BLaER1 treated with 17β-estradiol and CSF1 and Interleukin-3, amounts not matched to agents 10 nM and 100 nM (cell line): ENCODE results near the gene C19orf18.

Experiments used
- H3K27ac ChIP-seq, 11 experiments: shearing (Covaris generic); formaldehyde crosslinking; 2 replicates each; pipeline ENCODE4 v1.8.1; 2022
- H3K27me3 ChIP-seq, 11 experiments: shearing (Covaris generic); formaldehyde crosslinking; 2 replicates each; pipeline ENCODE4 v1.8.1; 2022
- H3K36me3 ChIP-seq, 11 experiments: shearing (Covaris generic); formaldehyde crosslinking; 2 replicates each; pipeline ENCODE4 v1.8.1; 2022
- H3K4me1 ChIP-seq, 10 experiments: shearing (Covaris generic); formaldehyde crosslinking; 2 replicates each; pipeline ENCODE4 v1.8.1; 2022
- H3K4me2 ChIP-seq, 11 experiments: shearing (Covaris generic); formaldehyde crosslinking; 2 replicates each; pipeline ENCODE4 v1.8.1; 2022
- H3K4me3 ChIP-seq, 10 experiments: shearing (Covaris generic); formaldehyde crosslinking; 2 replicates each; pipeline ENCODE4 v1.8.1; 2022
- H3K9ac ChIP-seq, 11 experiments: shearing (Covaris generic); formaldehyde crosslinking; 2 replicates each; pipeline ENCODE4 v1.8.1; 2022
- H3K9me3 ChIP-seq, 11 experiments: shearing (Covaris generic); formaldehyde crosslinking; replicated peaks in 1 of 11; 2 replicates each; pipeline ENCODE4 v1.8.1; 2022
- H4K20me1 ChIP-seq, 11 experiments: shearing (Covaris generic); formaldehyde crosslinking; 2 replicates each; pipeline ENCODE4 v1.8.1; 2022
- Cebpa-rat ChIP-seq, 11 experiments: shearing (Covaris generic); IDR thresholded peaks; 2 replicates each; pipeline ENCODE4 v1.8.1; 2022

Gene C19orf18

GRCh38 chr19:57961785-57962184 is 12.5 kb downstream of the C19orf18 start:
- Histone ChIP-seq H3K36me3 (peaks cover 28 to 91% (median 68%) of the 10 kb centered on the region in 11 experiments), H3K4me3 (no peak overlapping the region; a peak in 1 of 20 replicates), H3K4me1 (peaks cover 0 to 5% (median 0%) of the 10 kb centered on the region in 10 experiments; a peak in 3 of 20 replicates), H3K9ac (no peak overlapping the region), H3K9me3 (peaks cover 99 to 100% (median 100%) of the 10 kb centered on the region in 11 experiments), H4K20me1 (no peaks in the 10 kb centered on the region), H3K4me2 (no peak overlapping the region), H3K27me3 (no peaks in the 10 kb centered on the region), H3K27ac (no peak overlapping the region)
- TF ChIP-seq Cebpa-rat (IDR thresholded peaks at IDR 0.05), result no peak

DNA sequence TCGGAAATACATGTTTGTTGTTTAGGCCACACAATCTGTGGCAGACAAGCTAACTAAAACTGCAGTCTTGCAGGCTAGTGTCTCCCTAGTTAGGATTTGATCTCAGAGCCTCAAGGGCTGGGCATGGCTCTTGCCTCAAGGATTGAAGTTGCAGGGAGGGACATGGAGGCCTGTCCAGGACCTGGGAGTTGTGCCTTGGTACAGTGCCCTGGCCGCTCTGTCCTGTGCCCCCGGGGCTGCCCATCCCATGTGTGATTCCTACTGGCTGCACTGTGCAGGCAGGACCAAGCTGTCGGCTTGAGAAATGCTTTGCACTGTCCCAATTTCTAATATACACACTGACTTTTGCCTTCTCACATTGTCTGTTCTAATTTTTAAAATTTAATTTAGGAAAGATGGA is 19.3 kb downstream of the C19orf18 start:
- Histone ChIP-seq H3K36me3 (peaks cover 4 to 29% (median 17%) of the 10 kb centered on the region in 11 experiments; a peak in 17 of 22 replicates), H3K4me2 (no peak overlapping the region), H3K27ac (no peak overlapping the region), H3K9ac (no peak overlapping the region), H3K27me3 (no peaks in the 10 kb centered on the region), H4K20me1 (no peaks in the 10 kb centered on the region), H3K4me1 (no peaks in the 10 kb centered on the region), H3K9me3 (peaks cover 64 to 100% (median 91%) of the 10 kb centered on the region in 11 experiments), H3K4me3 (no peak overlapping the region)
- no peak for TF ChIP-seq Cebpa-rat (IDR thresholded peaks at IDR 0.05)

GRCh38 chr19:57949702-57950101 is 24.6 kb downstream of the C19orf18 start:
- no peak for TF ChIP-seq Cebpa-rat (IDR thresholded peaks at IDR 0.05)
- Histone ChIP-seq H3K4me1 (peaks cover 15 to 23% (median 18%) of the 10 kb centered on the region in 10 experiments), H3K27me3 (no peaks in the 10 kb centered on the region), H3K4me3 (no peak overlapping the region), H3K27ac (no peak overlapping the region), H4K20me1 (peaks cover 0 to 26% (median 0%) of the 10 kb centered on the region in 11 experiments; a peak in 6 of 22 replicates), H3K36me3 (peaks cover 11 to 15% (median 14%) of the 10 kb centered on the region in 11 experiments), H3K9ac (no peak overlapping the region), H3K9me3 (peaks cover 58 to 94% (median 83%) of the 10 kb centered on the region in 11 experiments), H3K4me2 (no peak overlapping the region)

- peaks cover 15 to 23% (median 18%) of the 10 kb centered on the region in 10 experiments for H3K4me1 ChIP-seq
- H4K20me1 ChIP-seq, result peaks cover 0 to 30% (median 0%) of the 10 kb centered on the region in 11 experiments; a peak in 6 of 22 replicates
- no peak overlapping the region for H3K4me2 ChIP-seq
- H3K9me3 ChIP-seq, result peaks cover 62 to 94% (median 83%) of the 10 kb centered on the region in 11 experiments
- H3K9ac ChIP-seq, result no peak overlapping the region
- H3K27ac ChIP-seq, result no peak overlapping the region
- no peak overlapping the region for H3K4me3 ChIP-seq
- H3K27me3 ChIP-seq, result no peaks in the 10 kb centered on the region
- H3K36me3 ChIP-seq, result peaks cover 15 to 20% (median 18%) of the 10 kb centered on the region in 11 experiments
- no peak for TF ChIP-seq Cebpa-rat (IDR thresholded peaks at IDR 0.05)
Measured at GRCh38 chr19:57949296-57949695, 25.0 kb downstream of the C19orf18 start.

- H3K27ac ChIP-seq, result peak within 1 kb of the TSS; percentile 86 to 93 (median 91)
- no peak for TF ChIP-seq Cebpa-rat (IDR thresholded peaks at IDR 0.05)
- H3K9ac ChIP-seq, result peak within 1 kb of the TSS; percentile 91 to 97 (median 94)
- peak within 1 kb of the TSS; percentile 85 to 98 (median 95) for H3K4me2 ChIP-seq
- peaks cover 0 to 45% (median 0%) of the 10 kb centered on the region in 11 experiments; a peak in 6 of 22 replicates for H4K20me1 ChIP-seq
- H3K9me3 ChIP-seq, result peaks cover 73 to 94% (median 84%) of the 10 kb centered on the region in 11 experiments
- peak within 1 kb of the TSS; percentile 90 to 100 (median 96) for H3K4me3 ChIP-seq
- H3K4me1 ChIP-seq, result peaks cover 15 to 23% (median 18%) of the 10 kb centered on the region in 10 experiments
- H3K36me3 ChIP-seq, result peaks cover 32 to 37% (median 36%) of the 10 kb centered on the region in 11 experiments
- no peaks in the 10 kb centered on the region for H3K27me3 ChIP-seq
Measured at GRCh38 chr19:57947419-57948134, 26.8 kb downstream of the C19orf18 start, which contains the start of gene ZNF256. TSS of gene ZNF256 (minus strand) at chr19:57947706. CDS start at chr19:57947474, 232 bp downstream.

DNA sequence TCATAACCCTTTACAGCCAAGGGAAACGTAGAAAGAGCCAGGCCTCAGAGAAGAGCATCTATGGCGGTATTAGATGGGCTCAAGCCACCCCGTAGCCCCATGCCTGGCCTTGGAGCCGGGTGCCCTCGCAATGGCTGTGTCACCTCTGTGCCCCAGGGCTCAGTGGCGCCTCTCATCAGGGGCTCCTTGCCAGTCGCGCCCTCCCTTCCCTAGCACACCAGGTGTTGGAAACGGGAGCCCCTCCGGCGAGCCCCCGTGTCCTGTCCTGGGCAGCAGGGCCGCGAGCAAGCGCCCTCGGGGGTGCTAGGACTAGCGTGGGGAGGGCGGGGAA is 27.3 kb downstream of the C19orf18 start:
- Histone ChIP-seq H3K27me3 (no peaks in the 10 kb centered on the region; a peak in 1 of 22 replicates), H4K20me1 (peaks cover 0 to 49% (median 0%) of the 10 kb centered on the region in 11 experiments; a peak in 6 of 22 replicates), H3K9ac (peak overlapping the region; percentile 91 to 97 (median 94)), H3K27ac (peak overlapping the region; percentile 86 to 93 (median 91)), H3K9me3 (peaks cover 77 to 94% (median 84%) of the 10 kb centered on the region in 11 experiments), H3K36me3 (peaks cover 37 to 42% (median 41%) of the 10 kb centered on the region in 11 experiments), H3K4me1 (peaks cover 15 to 23% (median 18%) of the 10 kb centered on the region in 10 experiments), H3K4me2 (peak overlapping the region; percentile 85 to 98 (median 95)), H3K4me3 (peak overlapping the region; percentile 90 to 100 (median 96))
- no peak for TF ChIP-seq Cebpa-rat (IDR thresholded peaks at IDR 0.05)

DNA sequence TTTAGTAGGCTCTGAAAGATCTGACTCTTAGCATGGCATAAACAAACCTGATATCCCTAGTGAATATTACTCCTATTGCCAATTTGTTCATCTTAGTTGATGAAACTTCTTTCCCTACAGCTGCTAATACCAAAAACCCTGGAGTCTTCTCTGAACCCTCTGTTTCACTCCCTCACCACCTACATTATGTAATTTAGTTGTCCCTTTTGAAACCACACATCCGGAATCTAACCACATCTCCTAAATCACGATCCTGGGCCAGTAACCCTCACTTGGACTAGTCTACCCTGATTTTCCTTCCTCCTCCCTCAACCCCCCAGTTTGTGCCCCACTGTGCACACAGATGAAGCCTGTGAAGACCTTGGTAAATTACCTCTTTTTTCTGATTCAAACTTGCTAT is 28.0 kb downstream of the C19orf18 start:
- Histone ChIP-seq H3K27me3 (no peaks in the 10 kb centered on the region; a peak in 1 of 22 replicates), H3K9me3 (peaks cover 81 to 95% (median 89%) of the 10 kb centered on the region in 11 experiments), H3K4me1 (peaks cover 15 to 23% (median 18%) of the 10 kb centered on the region in 10 experiments), H3K36me3 (peaks cover 45 to 49% (median 48%) of the 10 kb centered on the region in 11 experiments), H3K4me2 (peak overlapping the region; percentile 85 to 98 (median 95)), H3K4me3 (peak overlapping the region; percentile 90 to 100 (median 96)), H3K9ac (peak overlapping the region; percentile 91 to 97 (median 94)), H4K20me1 (peaks cover 0 to 49% (median 0%) of the 10 kb centered on the region in 11 experiments; a peak in 6 of 22 replicates), H3K27ac (peak overlapping the region in 10 of 11 experiments; percentile 86 to 93 (median 91); a peak in 19 of 22 replicates)
- TF ChIP-seq Cebpa-rat (IDR thresholded peaks at IDR 0.05), result no peak

GRCh38 chr19:57941593-57941992 is 32.7 kb downstream of the C19orf18 start:
- Histone ChIP-seq H3K9me3 (peaks cover 97 to 100% (median 100%) of the 10 kb centered on the region in 11 experiments), H3K4me2 (no peak overlapping the region), H3K9ac (no peak overlapping the region), H4K20me1 (peaks cover 0 to 43% (median 0%) of the 10 kb centered on the region in 11 experiments; a peak in 6 of 22 replicates), H3K4me3 (peak overlapping the region in 8 of 10 experiments; percentile 5 to 37 (median 31); a peak in 11 of 20 replicates), H3K4me1 (peaks cover 13 to 18% (median 15%) of the 10 kb centered on the region in 10 experiments), H3K27me3 (no peaks in the 10 kb centered on the region; a peak in 1 of 22 replicates), H3K27ac (no peak overlapping the region), H3K36me3 (peaks cover 90 to 97% (median 96%) of the 10 kb centered on the region in 11 experiments)
- TF ChIP-seq Cebpa-rat (IDR thresholded peaks at IDR 0.05), result no peak

GRCh38 chr19:57935731-57936130 is 38.6 kb downstream of the C19orf18 start:
- no peak overlapping the region for H3K9ac ChIP-seq
- no peaks in the 10 kb centered on the region for H3K27me3 ChIP-seq
- no peak for TF ChIP-seq Cebpa-rat (IDR thresholded peaks at IDR 0.05)
- H4K20me1 ChIP-seq, result no peaks in the 10 kb centered on the region
- H3K36me3 ChIP-seq, result peaks cover 82 to 99% (median 93%) of the 10 kb centered on the region in 11 experiments
- H3K4me3 ChIP-seq, result peak overlapping the region in 2 of 10 experiments; percentile 66 to 79; a peak in 3 of 20 replicates
- peaks cover 99 to 100% (median 100%) of the 10 kb centered on the region in 11 experiments for H3K9me3 ChIP-seq
- H3K27ac ChIP-seq, result no peak overlapping the region
- H3K4me1 ChIP-seq, result peaks cover 0 to 5% (median 4%) of the 10 kb centered on the region in 10 experiments; a peak in 3 of 20 replicates
- no peak overlapping the region for H3K4me2 ChIP-seq
